Testis (tissue), 2 donors: Measurements from ENCODE around the gene OPCML.

Source experiments
- POLR2A ChIP-seq: fragments of 450-650 bp; IDR thresholded peaks from one replicate; pipeline ENCODE4 v1.6.1; 2017; ENCODE audit warnings: antibody characterized with exemption, mild to moderate bottlenecking, moderate library complexity
- TF ChIP-seq, protein P1 (sequence below), 3 experiments: fragments of 450-650 bp in 2 of 3; fragments of 200-600 bp in 1 of 3; sonication (generic) in 1 of 3; IDR thresholded peaks; one replicate each; pipeline ENCODE4 v1.5.1; 2016 to 2019; ENCODE audit warnings: antibody characterized with exemption in 3 of 3, mild to moderate bottlenecking in 2 of 3, moderate library complexity in 1 of 3

- TF ChIP-seq, protein P1, sequence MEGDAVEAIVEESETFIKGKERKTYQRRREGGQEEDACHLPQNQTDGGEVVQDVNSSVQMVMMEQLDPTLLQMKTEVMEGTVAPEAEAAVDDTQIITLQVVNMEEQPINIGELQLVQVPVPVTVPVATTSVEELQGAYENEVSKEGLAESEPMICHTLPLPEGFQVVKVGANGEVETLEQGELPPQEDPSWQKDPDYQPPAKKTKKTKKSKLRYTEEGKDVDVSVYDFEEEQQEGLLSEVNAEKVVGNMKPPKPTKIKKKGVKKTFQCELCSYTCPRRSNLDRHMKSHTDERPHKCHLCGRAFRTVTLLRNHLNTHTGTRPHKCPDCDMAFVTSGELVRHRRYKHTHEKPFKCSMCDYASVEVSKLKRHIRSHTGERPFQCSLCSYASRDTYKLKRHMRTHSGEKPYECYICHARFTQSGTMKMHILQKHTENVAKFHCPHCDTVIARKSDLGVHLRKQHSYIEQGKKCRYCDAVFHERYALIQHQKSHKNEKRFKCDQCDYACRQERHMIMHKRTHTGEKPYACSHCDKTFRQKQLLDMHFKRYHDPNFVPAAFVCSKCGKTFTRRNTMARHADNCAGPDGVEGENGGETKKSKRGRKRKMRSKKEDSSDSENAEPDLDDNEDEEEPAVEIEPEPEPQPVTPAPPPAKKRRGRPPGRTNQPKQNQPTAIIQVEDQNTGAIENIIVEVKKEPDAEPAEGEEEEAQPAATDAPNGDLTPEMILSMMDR (IDR thresholded peaks at IDR 0.05) = no peak
- TF ChIP-seq POLR2A = no peak
Measured at GRCh38 chr11:133096981-133097380, 435.3 kb downstream of the OPCML start.
